OCI-LY7 (cell line): ENCODE measurements around the gene SMIM38.

Source experiments
- EZH2phosphoT487 ChIP-seq: fragments of 200-600 bp; sonication (generic); IDR thresholded peaks from 2 replicates; pipeline ENCODE4 v1.6.1; 2018; ENCODE audit warnings: low read depth, borderline replicate concordance, mild to moderate bottlenecking, mixed run types, antibody characterized with exemption, low read length, moderate library complexity, mixed read lengths
- TF ChIP-seq, protein P1 (sequence below): fragments of 200-600 bp; sonication (generic); conservative IDR thresholded peaks from 2 replicates; pipeline ENCODE4 v1.5.1; 2014; ENCODE audit warnings: mild to moderate bottlenecking, antibody characterized with exemption, low read length, moderate library complexity, mixed read lengths

DNA sequence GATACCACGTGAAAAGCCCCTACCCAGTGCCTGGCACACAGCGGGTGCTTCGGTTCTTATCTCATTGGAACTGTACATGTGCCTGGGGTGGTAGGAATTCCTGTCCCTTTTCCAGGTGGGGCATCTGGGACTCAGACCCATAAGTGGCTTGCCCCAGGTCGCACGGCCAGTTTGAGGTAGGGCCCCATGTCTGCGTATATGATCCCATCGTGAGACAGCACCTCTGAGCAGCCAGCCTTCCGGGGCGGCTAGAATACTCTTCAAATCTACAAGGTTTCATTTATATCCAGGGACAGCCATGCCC is 33.5 kb upstream of the SMIM38 start:
- TF ChIP-seq, protein P1, sequence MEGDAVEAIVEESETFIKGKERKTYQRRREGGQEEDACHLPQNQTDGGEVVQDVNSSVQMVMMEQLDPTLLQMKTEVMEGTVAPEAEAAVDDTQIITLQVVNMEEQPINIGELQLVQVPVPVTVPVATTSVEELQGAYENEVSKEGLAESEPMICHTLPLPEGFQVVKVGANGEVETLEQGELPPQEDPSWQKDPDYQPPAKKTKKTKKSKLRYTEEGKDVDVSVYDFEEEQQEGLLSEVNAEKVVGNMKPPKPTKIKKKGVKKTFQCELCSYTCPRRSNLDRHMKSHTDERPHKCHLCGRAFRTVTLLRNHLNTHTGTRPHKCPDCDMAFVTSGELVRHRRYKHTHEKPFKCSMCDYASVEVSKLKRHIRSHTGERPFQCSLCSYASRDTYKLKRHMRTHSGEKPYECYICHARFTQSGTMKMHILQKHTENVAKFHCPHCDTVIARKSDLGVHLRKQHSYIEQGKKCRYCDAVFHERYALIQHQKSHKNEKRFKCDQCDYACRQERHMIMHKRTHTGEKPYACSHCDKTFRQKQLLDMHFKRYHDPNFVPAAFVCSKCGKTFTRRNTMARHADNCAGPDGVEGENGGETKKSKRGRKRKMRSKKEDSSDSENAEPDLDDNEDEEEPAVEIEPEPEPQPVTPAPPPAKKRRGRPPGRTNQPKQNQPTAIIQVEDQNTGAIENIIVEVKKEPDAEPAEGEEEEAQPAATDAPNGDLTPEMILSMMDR: no peak
- no peak for TF ChIP-seq EZH2phosphoT487
